HG02981 (cell line): ENCODE measurements around the gene SART3.
"Not testable (repeated sequence)": the region's sequence is repeated elsewhere in the genome, so short reads cannot be mapped to it uniquely, and the experiment has no call there.

Source experiments
- ATAC-seq: cut with Tn5 transposase; IDR thresholded peaks from one replicate; pipeline ENCODE4 v1.9.1; 2021; ENCODE audit warnings: mild to moderate bottlenecking, moderate library complexity; ENCODE audit not compliant: unreplicated experiment

The SART3 gene

DNA sequence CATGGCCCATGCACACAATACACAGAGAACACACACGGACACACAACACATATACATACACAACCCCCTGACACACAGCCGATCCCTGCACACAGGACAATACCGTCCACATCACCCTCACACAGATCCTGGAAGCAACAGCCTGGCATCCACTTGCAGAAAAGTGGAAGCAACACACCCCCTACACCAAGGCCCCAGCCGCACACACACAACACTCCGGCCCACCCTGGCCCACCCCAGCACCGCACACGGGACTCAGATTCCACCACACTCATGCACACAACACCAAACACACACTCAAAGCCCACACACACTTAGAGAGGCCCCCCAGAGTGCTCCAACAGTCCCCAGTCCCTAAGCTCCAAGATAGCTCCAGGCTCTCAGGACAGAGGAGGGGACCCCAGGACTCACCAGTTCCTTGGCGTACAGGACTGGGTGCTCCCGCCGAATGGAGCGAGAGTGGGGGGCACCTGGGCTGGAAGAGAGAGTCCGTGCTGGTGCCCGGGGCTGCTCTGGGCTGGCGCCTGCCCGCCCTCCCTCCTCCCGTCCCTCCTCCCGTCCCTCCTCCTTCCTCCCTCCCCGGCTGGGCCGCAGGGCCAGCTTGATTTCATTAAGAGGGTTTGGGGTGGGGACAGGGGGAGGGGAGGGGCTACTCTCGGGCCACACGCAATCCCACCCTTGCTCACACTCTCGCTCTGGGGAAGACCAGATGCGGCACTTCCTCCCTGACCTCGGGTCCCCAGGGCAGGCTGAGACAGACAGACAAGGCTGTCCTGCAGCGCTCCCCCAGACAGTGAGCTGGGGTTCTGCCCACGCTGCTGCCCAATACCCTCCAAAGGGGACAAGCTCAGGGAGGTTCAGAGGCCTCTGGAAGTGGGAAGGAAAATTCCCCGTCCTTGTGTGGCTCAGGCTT is 36.8 kb upstream of the SART3 start, which contains the start of gene TMEM119:
TSS of gene TMEM119 (minus strand) at position 526 of the 913 bp plus-strand sequence. CDS start 5,701 bp downstream, outside the sequence.
- ATAC-seq: no peak

DNA sequence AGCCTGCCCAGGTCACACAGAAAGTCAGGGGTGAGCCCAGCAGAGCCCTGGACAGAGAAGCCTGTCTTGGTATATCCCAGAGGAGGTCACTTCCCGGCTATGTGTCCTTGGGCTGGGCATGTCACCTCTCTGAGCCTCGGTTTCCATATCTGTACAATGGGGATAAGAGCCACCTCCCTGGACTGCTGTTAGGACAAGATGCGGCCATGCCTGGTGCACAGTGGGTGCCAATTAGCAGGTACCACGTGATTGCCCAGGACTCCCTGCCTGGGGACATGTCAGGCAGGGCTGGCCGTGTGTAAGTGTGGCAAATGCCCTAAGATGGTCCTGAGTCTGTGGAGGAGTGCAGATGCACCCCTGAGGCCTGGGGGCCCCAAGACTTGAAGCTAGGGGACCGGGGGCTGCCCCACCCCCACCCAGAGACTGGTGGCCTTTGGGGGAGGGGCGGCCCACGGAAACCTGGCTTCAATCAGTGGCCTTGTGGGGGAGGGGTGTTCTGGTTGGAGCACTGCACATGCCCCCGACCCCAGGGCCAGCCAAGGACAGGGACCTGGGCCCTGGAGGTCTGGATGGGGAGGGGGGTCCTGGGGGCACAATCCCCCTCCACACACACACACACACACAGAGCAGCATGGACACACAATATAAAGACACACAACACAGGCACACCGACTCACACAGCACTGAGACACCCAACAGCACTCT is 36.0 kb upstream of the SART3 start:
- no peak for ATAC-seq

DNA sequence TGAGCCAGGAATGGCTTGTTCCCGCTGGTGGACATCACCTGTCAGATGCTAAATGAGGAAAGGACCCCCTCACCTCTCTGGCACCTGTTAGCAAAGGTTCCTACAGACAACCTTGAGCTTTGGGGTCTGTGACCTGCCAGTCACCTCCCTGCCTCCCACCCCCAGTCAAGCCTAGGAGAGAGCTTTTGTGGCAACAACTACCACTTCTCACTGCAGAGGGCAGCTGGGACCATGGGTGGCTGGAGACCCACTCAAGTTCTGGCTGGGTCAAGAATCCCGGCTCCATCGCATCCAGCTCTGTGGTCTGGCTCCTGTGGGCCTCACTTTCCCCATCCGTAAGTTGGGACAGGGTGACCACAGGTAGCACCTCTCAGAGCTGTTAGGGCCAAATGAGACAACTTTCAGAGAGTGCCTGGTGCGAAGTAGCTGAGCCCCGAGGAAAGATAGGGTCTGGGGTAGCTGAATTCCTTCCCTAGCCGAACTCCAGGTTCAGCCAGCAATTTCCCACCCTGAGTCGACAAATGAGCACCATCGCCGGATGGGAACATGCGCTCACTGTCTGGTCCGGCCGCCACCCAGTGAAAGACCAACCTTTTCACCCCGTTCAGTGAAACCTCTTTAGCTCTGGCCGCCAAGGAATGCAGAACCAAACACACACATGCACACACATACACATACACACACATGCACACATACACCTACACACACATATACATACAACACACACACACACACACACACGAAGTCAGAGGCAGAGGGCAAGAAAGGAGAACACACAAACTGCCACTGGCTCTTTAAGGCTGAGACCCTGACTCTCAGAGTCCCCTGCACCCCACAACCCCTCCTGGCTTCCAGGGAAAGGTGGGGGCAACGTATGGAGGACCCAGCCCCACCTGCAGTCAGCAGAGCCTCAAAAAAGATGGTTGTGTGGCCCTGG is 35.0 kb upstream of the SART3 start:
- no peak for ATAC-seq

DNA sequence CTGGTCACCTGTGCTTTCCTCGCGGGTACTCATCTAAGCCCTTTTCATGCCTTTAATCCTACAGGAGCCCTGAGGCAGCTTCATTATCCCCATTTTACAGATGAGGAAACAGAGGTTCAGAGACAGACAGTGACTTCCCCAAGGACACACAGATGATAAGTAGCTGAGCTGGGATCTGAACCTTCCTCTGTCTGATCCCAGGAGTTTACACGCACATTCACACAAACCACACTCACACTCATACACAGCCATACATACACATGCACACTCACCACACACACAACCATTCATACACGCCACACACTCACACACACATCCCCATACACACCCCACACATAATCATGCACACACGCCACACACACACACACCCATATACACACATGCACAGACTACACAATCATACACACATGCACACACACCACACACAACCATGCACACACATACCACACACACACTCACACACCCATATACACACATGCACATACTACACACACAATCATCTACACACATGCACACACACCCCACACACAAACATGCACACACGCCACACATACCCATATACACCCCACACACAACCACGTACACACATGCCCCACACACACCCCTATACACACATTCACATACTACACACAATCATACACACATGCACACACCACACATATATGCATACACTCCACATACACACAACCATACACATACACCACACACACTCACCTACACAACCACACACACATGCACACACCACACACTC is 34.2 kb upstream of the SART3 start:
- ATAC-seq: no peak

DNA sequence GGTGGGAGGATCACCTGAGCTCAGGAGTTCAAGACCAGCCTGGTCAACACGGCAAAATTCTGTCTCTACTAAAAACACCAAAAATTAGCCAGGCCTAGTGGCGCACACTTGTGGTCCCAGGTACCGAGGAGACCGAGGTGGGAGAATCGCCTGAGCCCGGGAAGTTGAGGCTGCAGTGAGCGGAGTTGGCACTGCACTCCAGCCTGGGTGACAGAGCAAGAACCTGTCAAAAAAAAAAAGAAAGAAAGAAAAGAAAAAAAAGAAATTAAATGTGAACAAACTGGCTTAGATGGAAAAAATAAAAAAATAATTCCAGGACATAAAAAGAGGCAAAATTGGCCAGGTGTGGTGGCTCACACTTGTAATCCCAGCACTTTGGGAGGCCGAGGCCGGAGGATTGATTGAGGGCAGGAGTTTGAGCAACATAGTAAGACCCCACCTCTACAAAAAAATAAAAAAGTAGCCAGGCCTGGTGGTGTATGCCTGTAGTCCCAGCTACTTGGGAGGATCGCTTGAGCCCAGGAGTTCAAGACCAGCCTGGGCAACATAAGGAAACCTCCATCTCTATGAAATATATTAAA is 33.4 kb upstream of the SART3 start:
- ATAC-seq: no peak

DNA sequence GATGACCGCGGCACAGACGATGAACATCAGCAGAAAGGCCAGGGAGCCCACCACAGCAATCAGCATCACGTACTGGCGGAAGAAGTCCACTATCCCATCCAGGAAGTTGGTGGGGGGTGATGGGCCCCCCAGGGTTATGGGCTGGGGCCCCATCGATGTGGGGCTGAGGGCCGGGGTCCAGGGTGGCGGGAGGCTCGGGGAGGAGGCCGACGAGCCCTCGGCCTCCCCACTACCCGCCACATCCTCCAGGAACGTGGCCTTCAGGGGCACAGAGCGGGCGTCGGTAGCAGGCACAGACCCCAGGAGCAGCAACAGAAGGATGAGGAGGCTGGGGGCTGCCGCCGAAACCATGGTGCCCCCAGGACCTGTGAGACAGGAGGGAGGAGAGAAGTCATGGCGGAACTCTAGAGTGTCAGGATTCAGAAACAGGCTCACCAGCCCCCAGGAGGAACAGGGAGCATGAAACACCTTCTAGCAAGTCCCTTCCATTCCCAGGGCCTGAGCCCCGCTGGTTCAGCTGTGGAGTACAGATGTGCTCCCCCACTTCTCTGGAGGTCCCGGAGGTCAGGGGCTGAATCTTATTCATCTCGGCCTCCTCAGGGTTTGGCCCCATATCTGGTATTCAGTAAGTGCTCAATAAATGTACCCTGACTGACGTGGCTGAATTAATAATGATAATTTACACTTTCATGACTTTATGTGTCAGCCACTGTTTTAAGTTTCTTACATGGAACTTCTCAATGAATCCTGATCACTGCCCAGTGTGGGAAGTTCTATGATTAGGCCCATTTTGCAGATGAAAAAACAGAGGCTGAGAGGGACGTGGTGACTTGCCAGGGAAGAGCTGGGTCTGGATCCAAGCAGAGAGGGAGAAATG is 31.3 kb upstream of the SART3 start:
- ATAC-seq: no peak

DNA sequence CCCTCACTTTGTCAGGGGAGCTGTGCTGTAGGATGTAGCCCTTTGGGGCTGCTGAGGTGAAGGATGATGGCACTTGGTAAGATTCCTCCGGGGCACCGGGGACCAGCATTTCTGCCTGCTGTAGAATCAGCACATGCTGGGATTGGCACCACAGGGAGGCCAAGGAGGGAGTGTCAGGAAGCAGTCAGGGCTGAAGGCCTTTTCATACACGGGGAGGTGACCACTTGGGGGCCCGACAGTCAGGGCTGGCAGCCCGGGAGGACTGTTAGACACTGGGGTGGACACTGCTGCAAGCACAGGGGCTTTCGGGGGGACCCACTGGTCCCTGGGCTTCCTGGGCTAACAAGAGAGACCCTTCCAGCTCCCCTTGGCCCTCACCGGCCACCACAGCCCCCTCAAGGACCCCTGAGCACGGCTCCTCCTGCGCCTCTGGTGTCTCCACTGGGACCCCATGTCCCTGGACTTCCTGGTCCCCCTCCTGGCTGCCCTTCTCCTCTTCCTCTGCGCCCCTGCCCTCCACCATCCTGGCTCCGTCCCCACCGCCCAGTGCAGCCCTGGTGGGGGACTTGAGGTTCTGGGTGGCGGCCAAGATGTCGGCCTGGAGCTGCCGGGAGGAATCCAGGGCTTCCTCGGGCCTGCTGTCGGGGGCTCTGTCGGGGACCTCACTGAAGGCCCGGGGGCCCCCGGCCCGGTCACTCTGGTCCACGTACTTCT is 30.5 kb upstream of the SART3 start:
- no peak for ATAC-seq

DNA sequence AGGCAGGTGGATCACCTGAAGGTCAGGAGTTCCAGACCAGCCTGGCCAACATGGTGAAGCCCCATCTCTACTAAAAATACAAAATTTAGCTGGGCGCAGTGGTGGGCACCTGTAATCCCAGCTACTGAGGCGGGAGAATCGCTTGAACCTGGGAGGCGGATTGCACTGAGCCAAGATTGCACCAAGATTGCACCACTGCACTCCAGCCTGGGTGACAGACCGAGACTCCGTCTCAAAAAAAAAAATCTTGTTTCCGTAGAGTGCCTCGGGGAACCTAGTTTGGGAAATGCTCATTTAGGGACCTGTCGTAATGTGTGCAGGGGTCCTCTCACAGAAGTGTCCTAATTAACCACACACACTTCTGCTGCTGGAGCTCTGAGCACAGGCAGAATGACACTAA is 29.5 kb upstream of the SART3 start:
- ATAC-seq: not testable (repeated sequence)

DNA sequence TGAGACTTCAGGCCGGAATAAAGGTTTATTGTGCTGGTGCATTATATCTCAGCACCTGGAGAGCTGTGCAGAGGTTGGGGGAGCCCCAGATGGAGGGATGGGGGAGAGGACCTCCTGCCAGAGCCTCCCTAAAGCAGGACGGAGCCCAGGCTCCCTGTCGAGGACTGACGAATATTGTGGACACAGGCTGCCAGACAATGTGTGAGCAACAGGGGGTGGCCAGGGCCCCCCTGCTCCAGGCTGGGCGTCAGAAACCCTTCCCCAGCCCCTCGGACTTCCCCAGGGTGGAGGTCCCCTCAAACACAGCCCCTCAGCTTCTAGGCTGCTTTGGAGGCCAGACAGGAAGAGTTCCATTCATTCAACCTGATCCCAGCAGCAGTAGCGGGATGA is 28.9 kb upstream of the SART3 start:
- no peak for ATAC-seq

DNA sequence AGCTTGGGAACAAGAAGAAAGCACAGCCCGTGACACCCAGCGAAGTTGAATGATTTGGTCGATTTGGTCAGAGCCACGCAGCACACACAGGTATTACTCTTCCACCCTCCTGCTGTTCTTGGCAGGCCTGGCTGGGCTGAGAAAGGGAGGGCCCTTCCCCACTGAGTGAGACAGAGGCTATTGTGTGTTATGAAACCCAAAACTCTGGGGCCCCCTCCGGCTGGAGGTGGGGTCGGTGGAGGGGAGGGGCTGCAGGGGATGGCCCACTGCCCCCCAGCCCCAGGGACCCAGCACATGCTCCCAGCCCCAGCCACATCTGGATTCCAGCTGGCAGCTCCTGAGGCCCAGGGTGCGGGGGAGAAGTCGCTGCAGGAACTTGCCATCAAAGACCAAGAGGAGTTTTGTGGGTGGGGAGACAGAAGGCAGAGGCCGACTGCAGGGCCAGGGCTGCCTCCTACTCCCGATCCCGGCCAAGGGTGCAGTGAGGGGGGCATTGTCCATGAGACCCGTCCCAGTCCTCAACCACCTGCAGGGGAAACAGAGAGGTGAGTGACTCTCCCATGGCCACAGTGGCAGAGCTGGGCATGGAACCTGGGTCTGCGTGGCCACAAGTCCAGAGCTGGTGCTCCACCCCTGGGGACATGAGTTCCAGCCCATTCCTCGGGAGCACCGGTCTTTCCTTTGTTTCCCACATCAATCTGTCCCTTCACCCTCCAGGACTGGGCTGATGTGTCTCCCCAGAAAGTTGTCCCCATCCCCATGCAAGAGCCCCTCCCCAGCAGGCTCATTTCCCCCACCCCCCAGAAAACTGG is 28.3 kb upstream of the SART3 start:
- ATAC-seq: no peak

DNA sequence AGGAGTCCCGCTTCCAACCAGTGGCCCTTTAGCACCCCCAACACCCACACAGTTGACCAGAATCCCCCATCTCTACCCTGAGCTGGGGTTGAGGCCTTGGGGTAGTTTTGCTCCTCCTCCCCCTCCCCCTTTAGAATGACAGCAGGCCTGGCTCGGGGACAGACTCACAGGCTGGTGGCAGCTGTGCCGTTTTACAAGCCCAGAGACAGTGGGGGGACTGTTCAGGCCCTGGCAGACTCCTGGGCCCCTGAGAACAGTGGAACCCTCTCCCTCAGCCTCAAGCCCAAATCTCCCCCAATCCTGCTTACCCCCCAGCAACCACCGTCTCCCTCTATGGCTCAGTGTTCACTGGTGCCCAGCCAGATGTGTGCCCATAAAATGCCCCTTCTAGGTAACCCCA is 26.9 kb upstream of the SART3 start:
- no peak for ATAC-seq

DNA sequence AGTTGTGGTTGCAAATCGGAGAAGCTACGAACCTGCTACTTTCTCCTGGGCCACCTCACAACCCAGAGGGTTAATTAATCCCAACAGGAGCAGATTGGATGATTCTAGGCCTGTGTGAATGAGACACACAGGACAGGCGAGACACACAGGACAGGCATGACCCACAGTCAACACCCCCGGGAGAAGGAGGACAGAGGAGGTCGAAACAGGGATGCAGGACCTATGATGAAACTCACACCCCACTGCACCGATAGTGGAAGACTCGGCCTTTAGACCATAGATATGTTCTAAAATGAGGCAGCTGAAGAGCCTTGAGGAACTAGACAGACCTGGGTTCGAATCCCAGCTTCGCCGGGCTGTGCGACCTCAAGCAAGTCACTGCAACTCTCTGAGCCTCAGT is 25.3 kb upstream of the SART3 start:
- ATAC-seq: no peak

DNA sequence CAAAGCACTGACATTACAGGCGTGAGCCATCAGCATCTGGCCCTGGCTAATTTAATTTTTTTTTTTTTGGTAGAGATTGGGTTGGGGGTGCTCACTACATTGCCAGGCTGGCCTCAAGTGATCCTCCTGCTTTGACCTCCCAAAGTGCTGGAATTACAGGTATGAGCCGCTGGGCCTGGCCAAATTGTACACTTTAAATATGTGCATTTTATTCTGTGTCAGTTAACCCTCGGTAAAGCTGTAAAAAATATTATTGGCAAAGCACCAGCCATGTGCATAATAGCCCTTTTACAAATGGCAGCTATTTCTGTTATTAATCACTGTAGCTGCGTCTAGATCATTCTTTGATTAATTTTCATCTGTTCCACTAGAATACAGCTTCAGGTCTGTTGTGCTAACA is 24.9 kb upstream of the SART3 start:
- no peak for ATAC-seq

DNA sequence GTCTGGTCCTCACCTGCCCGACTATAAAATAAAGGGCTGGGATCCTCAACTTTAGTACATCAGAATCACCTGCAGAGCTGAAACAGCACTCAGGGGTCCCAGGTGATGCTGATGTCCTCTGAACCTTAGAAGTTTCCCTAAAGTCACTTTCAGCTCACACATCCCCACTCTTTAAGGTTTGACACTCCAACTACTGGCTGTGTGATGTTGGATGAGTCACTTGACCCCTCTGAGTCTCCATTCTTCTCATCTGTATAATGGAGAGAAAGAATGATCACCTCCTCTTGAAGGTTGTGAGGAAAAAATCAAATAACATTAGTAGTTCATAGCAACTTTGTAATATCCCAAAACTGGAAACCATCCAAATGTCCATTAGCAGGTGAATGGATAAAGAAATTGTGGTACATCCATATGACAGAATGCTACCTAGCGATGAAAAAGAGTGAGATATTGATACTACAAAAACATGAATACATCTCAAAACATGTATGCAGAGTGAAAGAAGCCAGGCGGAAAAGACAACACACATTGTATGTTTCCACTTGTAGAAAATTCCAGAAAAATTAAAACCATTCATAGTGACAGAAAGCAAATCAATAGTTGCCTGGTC is 23.6 kb upstream of the SART3 start:
- no peak for ATAC-seq

DNA sequence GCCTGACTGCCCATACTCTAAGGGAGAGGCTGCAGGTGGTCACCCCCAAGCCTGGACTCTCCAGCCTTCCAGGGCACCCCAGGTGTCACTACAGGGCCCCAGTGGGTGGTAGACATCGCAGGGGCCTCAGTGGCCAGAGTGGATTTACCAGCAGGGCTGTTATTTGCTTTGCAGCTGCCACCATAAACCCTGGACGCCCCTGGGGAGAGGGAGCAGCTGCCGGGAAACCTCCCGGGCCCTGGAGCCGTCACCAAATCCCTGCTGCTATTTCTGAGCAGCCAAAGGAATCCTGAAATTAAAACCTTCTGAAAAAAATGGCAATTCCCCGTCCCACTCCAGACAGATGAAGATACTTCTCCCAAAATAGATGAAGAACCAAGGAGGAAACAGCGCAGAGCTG is 23.0 kb upstream of the SART3 start:
- ATAC-seq: no peak

DNA sequence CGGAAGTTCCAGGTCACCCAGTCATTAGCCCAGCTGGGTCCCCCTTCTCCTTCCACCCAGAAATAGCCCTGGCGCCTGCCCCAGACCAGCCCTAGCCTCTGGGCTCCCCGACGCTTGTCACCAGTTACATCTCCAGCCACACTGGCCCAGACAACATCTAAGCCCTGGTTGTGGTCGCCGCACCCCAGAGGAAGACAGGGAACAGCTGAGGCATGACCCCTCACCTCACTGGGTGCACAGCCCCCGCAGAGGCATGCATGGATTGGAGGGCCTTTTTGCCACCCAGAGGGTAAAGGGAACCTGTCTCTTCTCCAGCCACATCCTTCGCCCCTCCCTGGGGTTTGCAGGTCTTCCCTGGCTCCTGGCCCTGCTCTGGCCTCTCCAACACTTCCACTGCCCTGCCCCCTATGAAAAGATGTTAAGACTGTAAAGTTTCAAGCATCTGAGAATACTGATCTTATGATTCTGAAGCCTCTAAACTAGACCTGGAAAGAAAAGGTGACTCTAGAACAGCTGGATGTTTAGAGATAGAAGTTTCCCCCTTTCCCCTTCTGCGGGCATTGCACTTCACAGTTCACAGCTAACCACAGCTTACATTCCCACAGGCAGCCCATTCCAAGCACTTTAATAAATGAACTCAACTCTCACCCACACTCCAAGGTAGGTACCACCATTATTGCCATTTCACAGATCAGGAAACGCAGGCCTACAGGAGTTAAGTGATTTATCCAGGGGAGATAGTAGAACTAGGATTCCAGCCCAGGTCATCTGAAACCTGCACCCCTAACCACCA is 22.2 kb upstream of the SART3 start:
- no peak for ATAC-seq
